HEK293T (cell line): Measurements from ENCODE around the gene OR51V1.

Experiments
- BHLHE40 ChIP-seq: fragments of 450-650 bp; IDR thresholded peaks from 2 replicates; pipeline ENCODE4 v1.6.1; 2016; ENCODE audit warnings: mild to moderate bottlenecking, moderate library complexity, borderline replicate concordance
- ELF4 ChIP-seq: fragments of 450-650 bp; IDR thresholded peaks from 2 replicates; pipeline ENCODE4 v1.6.1; 2017; ENCODE audit warnings: antibody characterized with exemption
- FOXA1 ChIP-seq: fragments of 450-650 bp; IDR thresholded peaks from 2 replicates; pipeline ENCODE4 v1.6.1; 2016; ENCODE audit warnings: mild to moderate bottlenecking
- FOXK2 ChIP-seq: fragments of 450-650 bp; IDR thresholded peaks from 2 replicates; pipeline ENCODE4 v1.6.1; 2016; ENCODE audit warnings: mild to moderate bottlenecking
- FOXM1 ChIP-seq: fragments of 450-650 bp; IDR thresholded peaks from 2 replicates; pipeline ENCODE4 v1.6.1; 2017; ENCODE audit warnings: mild to moderate bottlenecking, borderline replicate concordance
- LEF1 ChIP-seq: fragments of 450-650 bp; IDR thresholded peaks from 2 replicates; pipeline ENCODE4 v1.6.1; 2017; ENCODE audit warnings: mild to moderate bottlenecking, borderline replicate concordance
- NFRKB ChIP-seq: fragments of 450-650 bp; IDR thresholded peaks from 2 replicates; pipeline ENCODE4 v1.6.1; 2016; ENCODE audit warnings: mild to moderate bottlenecking, moderate library complexity
- PKNOX1 ChIP-seq: fragments of 450-650 bp; IDR thresholded peaks from 2 replicates; pipeline ENCODE4 v1.6.1; 2016
- SP1 ChIP-seq: fragments of 450-650 bp; IDR thresholded peaks from 2 replicates; pipeline ENCODE4 v1.6.1; 2017
- SUZ12 ChIP-seq: fragments of 450-650 bp; IDR thresholded peaks from 2 replicates; pipeline ENCODE4 v1.6.1; 2016; ENCODE audit warnings: mild to moderate bottlenecking
- ZNF384 ChIP-seq: fragments of 450-650 bp; IDR thresholded peaks from 2 replicates; pipeline ENCODE4 v1.6.1; 2016

- TF ChIP-seq SUZ12: no peak
- TF ChIP-seq ELF4: no peak
- no peak for TF ChIP-seq SP1
- no peak for TF ChIP-seq ZNF384
- TF ChIP-seq FOXK2: no peak
- no peak for TF ChIP-seq NFRKB
- no peak for TF ChIP-seq PKNOX1
- TF ChIP-seq FOXM1: no peak
- no peak for TF ChIP-seq BHLHE40
- no peak for TF ChIP-seq LEF1
- TF ChIP-seq FOXA1: no peak
These were observed 36.9 kb upstream of the OR51V1 start for GRCh38 chr11:5237420-5237819.
